H9 (cell line): ENCODE results near the gene PRKD2. TPM values are rescaled to one million over a fixed set of nuclear protein-coding genes. Genes with fewer than 3 reads are reported as not detected.

Experiments
- DNase-seq: peaks from one replicate; pipeline ENCODE4 v3.0.0-alpha.2; 2017
- H2AFZ ChIP-seq: one replicate; pipeline ENCODE4 v1.6.1; 2013; ENCODE audit warnings: mild to moderate bottlenecking, low read length, control low read depth, moderate library complexity
- H2AK5ac ChIP-seq: 2 replicates; pipeline ENCODE4 v1.6.1; 2013; ENCODE audit warnings: low read length, control low read depth, mixed read lengths; ENCODE audit not compliant: insufficient read length
- H2BK120ac ChIP-seq: one replicate; pipeline ENCODE4 v1.6.1; 2013; ENCODE audit warnings: low read depth, mild to moderate bottlenecking, low read length, control low read depth, inconsistent platforms; ENCODE audit not compliant: poor library complexity, severe bottlenecking
- H2BK12ac ChIP-seq: 2 replicates; pipeline ENCODE4 v1.6.1; 2013; ENCODE audit warnings: low read length, control low read depth, mixed read lengths, low read depth; ENCODE audit not compliant: insufficient read length
- H2BK15ac ChIP-seq: 2 replicates; pipeline ENCODE4 v1.6.1; 2013; ENCODE audit warnings: low read depth, low read length, control low read depth
- H2BK20ac ChIP-seq: one replicate; pipeline ENCODE4 v1.6.1; 2013; ENCODE audit warnings: low read depth, mild to moderate bottlenecking, low read length, control low read depth, inconsistent platforms; ENCODE audit not compliant: poor library complexity, severe bottlenecking
- H2BK5ac ChIP-seq: 2 replicates; pipeline ENCODE4 v1.6.1; 2013; ENCODE audit warnings: low read length, control low read depth, mixed read lengths; ENCODE audit not compliant: insufficient read length
- H3K14ac ChIP-seq: 2 replicates; pipeline ENCODE4 v1.6.1; 2013; ENCODE audit warnings: low read length, control low read depth; ENCODE audit not compliant: insufficient read depth
- H3K18ac ChIP-seq: 2 replicates; pipeline ENCODE4 v1.6.1; 2013; ENCODE audit warnings: low read depth, mild to moderate bottlenecking, mixed read lengths, low read length, control low read depth; ENCODE audit not compliant: insufficient read length
- H3K23ac ChIP-seq: 2 replicates; pipeline ENCODE4 v1.6.1; 2013; ENCODE audit warnings: low read length, control low read depth, mixed read lengths, low read depth; ENCODE audit not compliant: insufficient read length
- H3K23me2 ChIP-seq: 2 replicates; pipeline ENCODE4 v1.6.1; 2013; ENCODE audit warnings: low read depth, mild to moderate bottlenecking, mixed read lengths, low read length, control low read depth; ENCODE audit not compliant: insufficient read length, poor library complexity, severe bottlenecking
- H3K27ac ChIP-seq: 2 replicates; pipeline ENCODE4 v1.5.1; 2013; ENCODE audit warnings: low read length, control low read depth, mixed read lengths, low read depth; ENCODE audit not compliant: insufficient read length
- H3K27me3 ChIP-seq: 2 replicates; pipeline ENCODE4 v1.6.1; 2013; ENCODE audit warnings: low read length, control low read depth, inconsistent platforms; ENCODE audit not compliant: insufficient read depth
- H3K4ac ChIP-seq: 2 replicates; pipeline ENCODE4 v1.6.1; 2013; ENCODE audit warnings: low read depth, mild to moderate bottlenecking, control low read depth, inconsistent platforms, low read length, moderate library complexity
- H3K4me1 ChIP-seq: 2 replicates; pipeline ENCODE4 v1.6.1; 2013; ENCODE audit warnings: low read length, control low read depth, inconsistent platforms; ENCODE audit not compliant: insufficient read depth
- H3K4me2 ChIP-seq: 2 replicates; pipeline ENCODE4 v1.6.1; 2013; ENCODE audit warnings: low read length, control low read depth, mixed read lengths; ENCODE audit not compliant: insufficient read length, insufficient read depth
- H3K56ac ChIP-seq: 2 replicates; pipeline ENCODE4 v1.6.1; 2013; ENCODE audit warnings: low read depth, mild to moderate bottlenecking, mixed read lengths, low read length, control low read depth; ENCODE audit not compliant: insufficient read length
- H3K79me1 ChIP-seq: 2 replicates; pipeline ENCODE4 v1.6.1; 2013; ENCODE audit warnings: low read depth, mild to moderate bottlenecking, moderate library complexity, low read length, control low read depth, inconsistent platforms; ENCODE audit not compliant: insufficient read depth, poor library complexity, severe bottlenecking
- H3K79me2 ChIP-seq: 2 replicates; pipeline ENCODE4 v1.6.1; 2013; ENCODE audit warnings: low read length, control low read depth, inconsistent platforms; ENCODE audit not compliant: insufficient read depth
- H3K9ac ChIP-seq: 2 replicates; pipeline ENCODE4 v1.6.1; 2013; ENCODE audit warnings: low read length, control low read depth, mixed read lengths; ENCODE audit not compliant: insufficient read length; ENCODE audit errors: extremely low read depth
- H3K9me3 ChIP-seq: one replicate; pipeline ENCODE4 v1.6.1; 2013; ENCODE audit warnings: low read depth, low read length, inconsistent platforms; ENCODE audit not compliant: control insufficient read depth
- H3T11ph ChIP-seq: one replicate; pipeline ENCODE4 v1.6.1; 2013; ENCODE audit warnings: mild to moderate bottlenecking, low read length, control low read depth, inconsistent platforms
- H4K20me1 ChIP-seq: one replicate; pipeline ENCODE4 v1.6.1; 2013; ENCODE audit not compliant: control insufficient read depth, insufficient read length, insufficient read depth
- H4K5ac ChIP-seq: 2 replicates; pipeline ENCODE4 v1.6.1; 2013; ENCODE audit warnings: low read depth, mild to moderate bottlenecking, mixed read lengths, low read length, control low read depth; ENCODE audit not compliant: insufficient read length
- H4K8ac ChIP-seq: replicated peaks from 2 replicates; pipeline ENCODE4 v1.6.1; 2013; ENCODE audit warnings: low read length, control low read depth, mixed read lengths, low read depth; ENCODE audit not compliant: insufficient read length
- H4K91ac ChIP-seq: 2 replicates; pipeline ENCODE4 v1.6.1; 2013; ENCODE audit warnings: low read depth, mild to moderate bottlenecking, moderate library complexity, mixed read lengths, low read length, control low read depth; ENCODE audit not compliant: insufficient read length
- H3K27ac Mint-ChIP-seq, 3 experiments: 2 replicates in 2 of 3; 3 replicates in 1 of 3; pipeline ENCODE4 v1.8.0; 2020 to 2021; ENCODE audit warnings: mixed read lengths in 3 of 3, mild to moderate bottlenecking in 1 of 3, moderate library complexity in 1 of 3
- H3K27me3 Mint-ChIP-seq: 2 replicates; pipeline ENCODE4 v1.8.0; 2021; ENCODE audit warnings: low read depth, mild to moderate bottlenecking, moderate library complexity, mixed read lengths
- H3K36me3 Mint-ChIP-seq, 3 experiments: 2 replicates in 2 of 3; 3 replicates in 1 of 3; pipeline ENCODE4 v1.8.0; 2020 to 2021; ENCODE audit warnings: low read depth in 3 of 3, mixed read lengths in 3 of 3; ENCODE audit not compliant: insufficient read depth in 1 of 3
- H3K4me1 Mint-ChIP-seq, 2 experiments: 2 replicates each; pipeline ENCODE4 v1.8.0; 2020; ENCODE audit warnings: mixed read lengths in 2 of 2
- H3K4me3 Mint-ChIP-seq, 2 experiments: 2 replicates in 1 of 2; 3 replicates in 1 of 2; pipeline ENCODE4 v1.8.0; 2020 to 2021; ENCODE audit warnings: mild to moderate bottlenecking in 2 of 2, mixed read lengths in 2 of 2, moderate library complexity in 1 of 2
- H3K9me3 Mint-ChIP-seq, 2 experiments: 2 replicates in 1 of 2; 3 replicates in 1 of 2; pipeline ENCODE4 v1.8.0; 2020; ENCODE audit warnings: mild to moderate bottlenecking in 2 of 2, mixed read lengths in 2 of 2, moderate library complexity in 1 of 2
- WGBS: extraction: QIAGEN DNeasy Blood & Tissue Kit; methylation state at CpG from one replicate; pipeline ENCODE4 v1.1.7; 2013; ENCODE audit warnings: missing lambda C conversion rate, low lambda C conversion rate, mixed read lengths; ENCODE audit not compliant: insufficient read length; ENCODE audit errors: extremely low coverage; 5-methylcytosine and 5-hydroxymethylcytosine counted together
- total RNA-seq: library from RNA; stranded (reverse); gene quantifications from 2 replicates; pipeline ENCODE4 v1.2.1, GENCODE V29; 2021
- TF ChIP-seq, protein P1 (sequence below): fragments of 200-600 bp; sonication (generic); conservative IDR thresholded peaks from 3 replicates; pipeline ENCODE4 v1.8.0; 2021; ENCODE audit warnings: antibody characterized with exemption, mild to moderate bottlenecking

Gene PRKD2
- total RNA-seq, 1 experiment from 2014 or later = 60.7 TPM

DNA sequence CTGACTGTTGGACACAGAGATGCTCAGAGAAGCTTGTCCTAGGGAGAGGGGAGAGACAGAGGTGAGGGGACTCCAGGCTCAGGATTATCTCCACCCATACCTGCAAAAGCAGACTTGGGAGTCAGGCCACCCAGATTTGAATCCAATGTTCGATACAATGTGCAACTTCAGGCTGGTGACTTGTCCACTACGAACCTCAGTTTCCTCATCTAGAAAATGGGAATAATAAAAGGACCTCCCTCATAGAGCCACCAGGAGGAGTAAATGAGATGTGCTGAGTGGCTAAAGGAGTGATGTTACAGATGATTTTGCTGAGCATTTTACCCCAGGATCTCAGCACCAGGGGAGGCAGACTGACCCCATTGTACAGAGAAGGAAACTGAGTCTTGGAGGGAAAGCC lies 25.0 kb downstream of the PRKD2 start:
- no peaks in the 10 kb centered on the region for H3K79me1 ChIP-seq
- H3K56ac ChIP-seq = no peak overlapping the region
- no peak overlapping the region for H3T11ph ChIP-seq
- H4K91ac ChIP-seq = no peak overlapping the region
- H2BK15ac ChIP-seq = no peak overlapping the region
- no peaks in the 10 kb centered on the region for H3K23me2 ChIP-seq
- Mint-ChIP-seq H3K27me3 (no peaks in the 10 kb centered on the region), H3K4me3 (no peak overlapping the region), H3K9me3 (no peaks in the 10 kb centered on the region; a peak in 1 of 5 replicates), H3K27ac (no peak overlapping the region), H3K36me3 (peaks cover 73 to 96% (median 94%) of the 10 kb centered on the region in 3 experiments), H3K4me1 (peaks cover 6 to 8% of the 10 kb centered on the region in 2 experiments)
- no peaks in the 10 kb centered on the region for H4K20me1 ChIP-seq
- H3K9ac ChIP-seq = no peak overlapping the region
- H3K18ac ChIP-seq = no peak overlapping the region
- no peak overlapping the region for H2BK20ac ChIP-seq
- H3K23ac ChIP-seq = no peak overlapping the region
- no peak overlapping the region for H2AFZ ChIP-seq
- DNase-seq = no peak
- no peak overlapping the region for H2BK12ac ChIP-seq
- H2BK5ac ChIP-seq = no peak overlapping the region
- TF ChIP-seq, protein P1, sequence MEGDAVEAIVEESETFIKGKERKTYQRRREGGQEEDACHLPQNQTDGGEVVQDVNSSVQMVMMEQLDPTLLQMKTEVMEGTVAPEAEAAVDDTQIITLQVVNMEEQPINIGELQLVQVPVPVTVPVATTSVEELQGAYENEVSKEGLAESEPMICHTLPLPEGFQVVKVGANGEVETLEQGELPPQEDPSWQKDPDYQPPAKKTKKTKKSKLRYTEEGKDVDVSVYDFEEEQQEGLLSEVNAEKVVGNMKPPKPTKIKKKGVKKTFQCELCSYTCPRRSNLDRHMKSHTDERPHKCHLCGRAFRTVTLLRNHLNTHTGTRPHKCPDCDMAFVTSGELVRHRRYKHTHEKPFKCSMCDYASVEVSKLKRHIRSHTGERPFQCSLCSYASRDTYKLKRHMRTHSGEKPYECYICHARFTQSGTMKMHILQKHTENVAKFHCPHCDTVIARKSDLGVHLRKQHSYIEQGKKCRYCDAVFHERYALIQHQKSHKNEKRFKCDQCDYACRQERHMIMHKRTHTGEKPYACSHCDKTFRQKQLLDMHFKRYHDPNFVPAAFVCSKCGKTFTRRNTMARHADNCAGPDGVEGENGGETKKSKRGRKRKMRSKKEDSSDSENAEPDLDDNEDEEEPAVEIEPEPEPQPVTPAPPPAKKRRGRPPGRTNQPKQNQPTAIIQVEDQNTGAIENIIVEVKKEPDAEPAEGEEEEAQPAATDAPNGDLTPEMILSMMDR = no peak
- H3K4me2 ChIP-seq = no peak overlapping the region
- no peaks in the 10 kb centered on the region for H3K79me2 ChIP-seq
- H3K27me3 ChIP-seq = no peaks in the 10 kb centered on the region
- H2BK120ac ChIP-seq = no peak overlapping the region
- no peak overlapping the region for H3K14ac ChIP-seq
- no peak overlapping the region for H2AK5ac ChIP-seq
- WGBS = no CpG with 5 or more reads among the region's 2 CpGs
- no peaks in the 10 kb centered on the region for H3K4me1 ChIP-seq
- no peak overlapping the region for H3K27ac ChIP-seq
- no peaks in the 10 kb centered on the region for H3K9me3 ChIP-seq
- H3K4ac ChIP-seq = no peak overlapping the region
- no peak overlapping the region for H4K8ac ChIP-seq
- no peak overlapping the region for H4K5ac ChIP-seq
